Caco-2 (cell line): ENCODE data around the gene FMN1. TPM values are rescaled to one million over a fixed set of nuclear protein-coding genes. Genes with fewer than 3 reads are reported as not detected.

ENCODE experiments used
- BruUV-seq: library from RNA; stranded (reverse); fragments of 400-500 nt; replicated peaks from 2 replicates; lab custom pipeline; 2021; lab: Mats Ljungman, UMichigan
- CTCF ChIA-PET: fragments of 300-600 bp; sonication (Branson Sonifier 250); formaldehyde crosslinking; loops from one replicate; lab custom pipeline; 2022; ENCODE audit warnings: antibody characterized with exemption; lab: Charles Lee
- POLR2A ChIA-PET: fragments of 300-600 bp; sonication (Branson Sonifier 250); formaldehyde crosslinking; loops from one replicate; lab custom pipeline; 2022; ENCODE audit warnings: antibody characterized with exemption; lab: Charles Lee
- DNase-seq, 2 experiments: peaks; one replicate each; pipeline versions ENCODE4 v3.0.0 to v3.0.0-alpha.2; 2020 to 2022
- H3K27me3 ChIP-seq: replicated peaks from 2 replicates; pipeline ENCODE4 v1.6.0; 2011; ENCODE audit warnings: low read length; ENCODE audit not compliant: control insufficient read depth, insufficient read depth
- H3K36me3 ChIP-seq: 2 replicates; pipeline ENCODE4 v1.5.1; 2011; ENCODE audit warnings: low read length; ENCODE audit not compliant: control insufficient read depth, insufficient read depth
- H3K4me1 ChIP-seq: fragments of 250-450 bp; sonication (Bioruptor Pico); 2 replicates; pipeline ENCODE4 v1.5.1; 2020; ENCODE audit warnings: mild to moderate bottlenecking
- H3K4me3 ChIP-seq: 2 replicates; pipeline ENCODE4 v1.5.1; 2011; ENCODE audit warnings: low read depth, mild to moderate bottlenecking, control low read depth, low read length
- H3K9me3 ChIP-seq: fragments of 250-450 bp; sonication (Bioruptor Pico); 2 replicates; pipeline ENCODE4 v1.5.1; 2020; ENCODE audit warnings: mild to moderate bottlenecking, moderate library complexity
- H3K27ac Mint-ChIP-seq: one replicate; pipeline ENCODE4 v1.8.0; 2022; ENCODE audit warnings: mixed read lengths; ENCODE audit not compliant: unreplicated experiment
- H3K27me3 Mint-ChIP-seq: one replicate; pipeline ENCODE4 v1.8.0; 2022; ENCODE audit warnings: mixed read lengths; ENCODE audit not compliant: insufficient read depth, unreplicated experiment
- H3K36me3 Mint-ChIP-seq: one replicate; pipeline ENCODE4 v1.8.0; 2022; ENCODE audit warnings: mild to moderate bottlenecking, mixed read lengths; ENCODE audit not compliant: insufficient read depth, unreplicated experiment
- H3K4me1 Mint-ChIP-seq: one replicate; pipeline ENCODE4 v1.8.0; 2022; ENCODE audit warnings: low read depth, mixed read lengths; ENCODE audit not compliant: unreplicated experiment
- H3K4me3 Mint-ChIP-seq: one replicate; pipeline ENCODE4 v1.8.0; 2022; ENCODE audit warnings: mild to moderate bottlenecking, moderate library complexity, mixed read lengths; ENCODE audit not compliant: unreplicated experiment
- H3K9me3 Mint-ChIP-seq: one replicate; pipeline ENCODE4 v1.8.0; 2022; ENCODE audit warnings: mixed read lengths; ENCODE audit not compliant: unreplicated experiment
- intact Hi-C: fragments of 100-400 bp; cut with micrococcal nuclease; formaldehyde crosslinking; loops from one replicate; pipeline ENCODE4 v1.10.0; 2022; ENCODE audit not compliant: unreplicated experiment
- total RNA-seq: library from RNA; stranded (reverse); gene quantifications from 2 replicates; pipeline ENCODE4 v1.2.3, GENCODE V29; 2022
- TF ChIP-seq, protein P1 (sequence below), 2 experiments: fragments of 200-600 bp in 1 of 2; IDR thresholded peaks; 1 replicate in 1 of 2; 2 replicates in 1 of 2; pipeline versions ENCODE4 v1.5.1 to v1.8.0; 2011 to 2022; ENCODE audit warnings: antibody characterized with exemption in 1 of 2, control low read depth in 1 of 2, inconsistent platforms in 1 of 2, low read depth in 1 of 2, low read length in 1 of 2, mild to moderate bottlenecking in 1 of 2, moderate library complexity in 1 of 2; ENCODE audit not compliant: insufficient read depth in 1 of 2, severe bottlenecking in 1 of 2, unreplicated experiment in 1 of 2

FMN1 gene
- total RNA-seq, 1 experiment from 2014 or later: 1.6 TPM

DNA sequence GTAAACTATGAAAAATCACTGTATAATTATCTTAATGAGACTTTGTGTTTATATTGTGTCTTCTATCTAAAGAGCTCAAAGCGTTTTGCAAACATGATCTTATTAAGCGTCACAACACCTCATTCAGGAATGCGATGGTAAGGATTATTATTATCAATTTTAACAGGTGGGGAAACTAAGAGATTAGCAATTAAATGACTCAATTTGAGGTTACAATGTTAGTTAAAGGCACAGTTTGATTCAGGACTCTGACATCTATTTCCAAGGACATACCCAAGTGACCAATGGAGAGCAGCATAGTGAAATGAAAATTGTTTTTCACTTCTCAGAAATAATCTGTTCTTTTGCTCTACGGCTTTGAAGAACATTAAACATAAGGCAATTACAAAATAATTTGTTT is 74.6 kb downstream of the FMN1 start:
- H3K9me3 Mint-ChIP-seq: no peaks in the 10 kb centered on the region
- no peak overlapping the region for H3K4me3 Mint-ChIP-seq
- no peaks in the 10 kb centered on the region for H3K9me3 ChIP-seq
- no peaks in the 10 kb centered on the region for H3K36me3 ChIP-seq
- no peaks in the 10 kb centered on the region for H3K36me3 Mint-ChIP-seq
- POLR2A ChIA-PET: no interaction called here
- no peaks in the 10 kb centered on the region for H3K27me3 ChIP-seq
- no peak overlapping the region for H3K4me3 ChIP-seq
- no TSS peak for BruUV-seq
- TF ChIP-seq, protein P1, sequence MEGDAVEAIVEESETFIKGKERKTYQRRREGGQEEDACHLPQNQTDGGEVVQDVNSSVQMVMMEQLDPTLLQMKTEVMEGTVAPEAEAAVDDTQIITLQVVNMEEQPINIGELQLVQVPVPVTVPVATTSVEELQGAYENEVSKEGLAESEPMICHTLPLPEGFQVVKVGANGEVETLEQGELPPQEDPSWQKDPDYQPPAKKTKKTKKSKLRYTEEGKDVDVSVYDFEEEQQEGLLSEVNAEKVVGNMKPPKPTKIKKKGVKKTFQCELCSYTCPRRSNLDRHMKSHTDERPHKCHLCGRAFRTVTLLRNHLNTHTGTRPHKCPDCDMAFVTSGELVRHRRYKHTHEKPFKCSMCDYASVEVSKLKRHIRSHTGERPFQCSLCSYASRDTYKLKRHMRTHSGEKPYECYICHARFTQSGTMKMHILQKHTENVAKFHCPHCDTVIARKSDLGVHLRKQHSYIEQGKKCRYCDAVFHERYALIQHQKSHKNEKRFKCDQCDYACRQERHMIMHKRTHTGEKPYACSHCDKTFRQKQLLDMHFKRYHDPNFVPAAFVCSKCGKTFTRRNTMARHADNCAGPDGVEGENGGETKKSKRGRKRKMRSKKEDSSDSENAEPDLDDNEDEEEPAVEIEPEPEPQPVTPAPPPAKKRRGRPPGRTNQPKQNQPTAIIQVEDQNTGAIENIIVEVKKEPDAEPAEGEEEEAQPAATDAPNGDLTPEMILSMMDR (IDR thresholded peaks at IDR 0.05; ENCODE audit: insufficient read depth in 1 of 2, low read depth in 1 of 2, low read length in 1 of 2, severe bottlenecking in 1 of 2, unreplicated experiment in 1 of 2): no peak
- peaks cover 6% of the 10 kb centered on the region for H3K27me3 Mint-ChIP-seq
- no peaks in the 10 kb centered on the region for H3K4me1 ChIP-seq
- no peak overlapping the region for H3K27ac Mint-ChIP-seq
- CTCF ChIA-PET: interaction anchor here (0.9 kb wide), 1 partner anchor 12 kb away, joined by 3 read pairs; no protein-coding TSS in a partner anchor
- H3K4me1 Mint-ChIP-seq: no peaks in the 10 kb centered on the region
- intact Hi-C loops: no loop called here
- DNase-seq: no peak

DNA sequence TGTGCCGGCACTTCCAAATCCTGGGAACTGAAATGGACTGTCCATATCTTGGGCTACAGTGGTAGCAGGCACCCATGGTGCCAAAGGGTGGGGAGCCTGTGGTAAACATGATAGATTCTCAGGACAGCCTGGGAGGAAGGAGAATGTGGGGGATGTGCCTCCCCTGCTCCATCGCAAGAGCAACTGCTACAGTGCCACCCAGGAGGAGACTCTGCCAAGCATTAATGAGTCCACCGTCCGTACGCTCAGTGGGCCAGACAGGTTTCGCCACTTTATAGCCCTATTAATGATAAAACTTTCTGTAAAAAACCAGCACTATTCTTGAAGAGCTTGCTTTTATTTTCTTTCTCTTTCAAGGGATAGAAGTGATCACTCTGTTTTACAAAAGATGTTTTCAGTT is 75.2 kb downstream of the FMN1 start:
- Mint-ChIP-seq H3K4me1 (no peaks in the 10 kb centered on the region), H3K4me3 (no peak overlapping the region), H3K9me3 (no peaks in the 10 kb centered on the region), H3K27me3 (peaks cover 6% of the 10 kb centered on the region), H3K27ac (no peak overlapping the region), H3K36me3 (no peaks in the 10 kb centered on the region)
- ChIA-PET POLR2A (no interaction called here), CTCF (interaction anchor here (0.9 kb wide), 1 partner anchor 13 kb away, joined by 3 read pairs; no protein-coding TSS in a partner anchor)
- no peak overlapping the region for H3K4me3 ChIP-seq
- H3K4me1 ChIP-seq: no peaks in the 10 kb centered on the region
- H3K27me3 ChIP-seq: no peaks in the 10 kb centered on the region
- intact Hi-C loops: no loop called here
- no peaks in the 10 kb centered on the region for H3K9me3 ChIP-seq
- BruUV-seq: no TSS peak
- no peaks in the 10 kb centered on the region for H3K36me3 ChIP-seq
- TF ChIP-seq, protein P1 (IDR thresholded peaks at IDR 0.05; ENCODE audit: insufficient read depth in 1 of 2, low read depth in 1 of 2, low read length in 1 of 2, severe bottlenecking in 1 of 2, unreplicated experiment in 1 of 2): no peak
- DNase-seq: no peak

DNA sequence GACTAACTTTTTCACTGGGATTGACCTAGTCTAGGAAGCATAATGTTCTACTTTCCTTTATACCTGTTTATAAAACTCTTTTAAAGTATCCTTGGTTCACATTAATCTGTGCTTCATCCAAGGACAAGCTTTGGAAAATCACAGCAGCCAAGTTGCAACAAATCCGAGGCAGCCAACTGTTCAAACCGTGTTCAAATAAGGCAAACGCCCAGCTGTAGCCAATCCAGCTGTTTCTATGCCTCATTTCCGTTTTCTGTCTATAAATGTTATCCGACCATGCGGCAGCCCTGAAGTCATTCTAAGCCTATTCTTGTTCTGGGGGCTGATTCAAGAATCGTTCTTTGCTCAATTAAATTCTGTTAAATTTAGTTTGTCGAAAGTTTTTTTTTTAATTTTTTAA is 78.3 kb downstream of the FMN1 start:
- POLR2A ChIA-PET: no interaction called here
- Mint-ChIP-seq H3K27me3 (peaks cover 7% of the 10 kb centered on the region), H3K9me3 (no peaks in the 10 kb centered on the region), H3K4me1 (no peaks in the 10 kb centered on the region), H3K36me3 (no peaks in the 10 kb centered on the region), H3K27ac (no peak overlapping the region), H3K4me3 (no peak overlapping the region)
- Histone ChIP-seq H3K4me3 (no peak overlapping the region), H3K9me3 (no peaks in the 10 kb centered on the region), H3K4me1 (no peaks in the 10 kb centered on the region), H3K27me3 (no peaks in the 10 kb centered on the region), H3K36me3 (no peaks in the 10 kb centered on the region)
- TF ChIP-seq, protein P1 (IDR thresholded peaks at IDR 0.05; ENCODE audit: insufficient read depth in 1 of 2, low read depth in 1 of 2, low read length in 1 of 2, severe bottlenecking in 1 of 2, unreplicated experiment in 1 of 2): no peak
- intact Hi-C loops: no loop called here
- CTCF ChIA-PET: no interaction called here
- DNase-seq: no peak
- no TSS peak for BruUV-seq
